Ascending aorta (tissue), 2 donors: ENCODE results near the gene PHLDA3. TPM values are rescaled to one million over a fixed set of nuclear protein-coding genes. Genes with fewer than 3 reads are reported as not detected.
A peak's percentile ranks its signal among the peaks of the same experiment; 100 is the strongest.

ENCODE experiments used
- DNase-seq, 2 donors: peaks; one replicate each; pipeline ENCODE4 v3.0.0-alpha.2; 2019; ENCODE audit warnings: low spot score in 2 of 2
- H3K27ac ChIP-seq, 2 donors: fragments of 200-600 bp; sonication (generic); one replicate each; pipeline ENCODE4 v1.5.1; 2016 to 2017; ENCODE audit warnings: mild to moderate bottlenecking in 1 of 2
- H3K27me3 ChIP-seq: fragments of 200-600 bp; sonication (generic); one replicate; pipeline ENCODE4 v1.5.1; 2017
- H3K36me3 ChIP-seq, 2 donors: fragments of 200-600 bp; sonication (generic); one replicate each; pipeline ENCODE4 v1.5.1; 2016
- H3K4me1 ChIP-seq, 2 donors: fragments of 200-600 bp; sonication (generic); one replicate each; pipeline ENCODE4 v1.5.1; 2016 to 2017; ENCODE audit warnings: mild to moderate bottlenecking in 1 of 2
- H3K4me3 ChIP-seq, 2 donors: fragments of 200-600 bp; sonication (generic); one replicate each; pipeline ENCODE4 v1.5.1; 2016 to 2017; ENCODE audit warnings: mild to moderate bottlenecking in 1 of 2
- H3K9me3 ChIP-seq, 2 donors: fragments of 200-600 bp; sonication (generic); one replicate each; pipeline ENCODE4 v1.5.1; 2016
- CTCF ChIP-seq, 3 experiments: fragments of 200-600 bp in 2 of 3; fragments of 450-650 bp in 1 of 3; sonication (generic) in 2 of 3; IDR thresholded peaks; one replicate each; pipeline ENCODE4 v1.5.1; 2016 to 2019; ENCODE audit warnings: antibody characterized with exemption in 3 of 3, mild to moderate bottlenecking in 1 of 3, moderate library complexity in 1 of 3
- intact Hi-C: fragments of 100-400 bp; cut with DNase I; formaldehyde crosslinking; loops from one replicate; pipeline ENCODE4 v1.15.1; 2023
- total RNA-seq: library from RNA; depleted of rRNA; stranded (reverse); fragments of >200 nt; gene quantifications from one replicate; pipeline ENCODE4 v1.1.0, GENCODE V29; 2016

The PHLDA3 gene
- total RNA-seq, 1 donor from 2014 or later, result 111 TPM

GRCh38 chr1:201499191-201499590 is 30.2 kb upstream of the PHLDA3 start:
- intact Hi-C loops, result loop anchor here (2.0 kb wide), 1 partner anchor 16 kb away; no protein-coding TSS in a partner anchor
- DNase-seq, result no peak
- TF ChIP-seq CTCF (IDR thresholded peaks at IDR 0.05), result no peak
- H3K4me3 ChIP-seq, result peak overlapping the region in 1 of 2 donors; percentile 71
- H3K27ac ChIP-seq, result peak overlapping the region; percentile 93 to 99
- H3K4me1 ChIP-seq, result peaks cover 61 to 92% of the 10 kb centered on the region in 2 donors
- no peaks in the 10 kb centered on the region for H3K27me3 ChIP-seq
- peaks cover 21 to 49% of the 10 kb centered on the region in 2 donors for H3K36me3 ChIP-seq
- no peaks in the 10 kb centered on the region for H3K9me3 ChIP-seq

- peaks cover 65 to 95% of the 10 kb centered on the region in 2 donors for H3K4me1 ChIP-seq
Measured at GRCh38 chr1:201498621-201499020, 29.6 kb upstream of the PHLDA3 start.

GRCh38 chr1:201497935-201498509 is 29.0 kb upstream of the PHLDA3 start:
- intact Hi-C loops, result loop anchor here (2.0 kb wide), 1 partner anchor 15 kb away; no protein-coding TSS in a partner anchor
- peaks cover 32 to 60% of the 10 kb centered on the region in 2 donors for H3K36me3 ChIP-seq
- no peak for DNase-seq
- H3K27ac ChIP-seq, result peak overlapping the region; percentile 93 to 99
- H3K4me3 ChIP-seq, result no peak overlapping the region
- peaks cover 68 to 98% of the 10 kb centered on the region in 2 donors for H3K4me1 ChIP-seq
- H3K27me3 ChIP-seq, result no peaks in the 10 kb centered on the region
- no peak for TF ChIP-seq CTCF (IDR thresholded peaks at IDR 0.05)
- H3K9me3 ChIP-seq, result no peaks in the 10 kb centered on the region

More at GRCh38 chr1:201498621-201499020, 29.6 kb upstream of the PHLDA3 start:
- Histone ChIP-seq H3K27ac (peak overlapping the region; percentile 93 to 99), H3K36me3 (peaks cover 26 to 54% of the 10 kb centered on the region in 2 donors), H3K4me3 (no peak overlapping the region), H3K27me3 (no peaks in the 10 kb centered on the region), H3K9me3 (no peaks in the 10 kb centered on the region)
- DNase-seq, result no peak
- intact Hi-C loops, result loop anchor here (2.0 kb wide), 1 partner anchor 16 kb away; no protein-coding TSS in a partner anchor
- no peak for TF ChIP-seq CTCF (IDR thresholded peaks at IDR 0.05)

GRCh38 chr1:201496296-201496690 is 27.3 kb upstream of the PHLDA3 start:
- Histone ChIP-seq H3K4me3 (peak overlapping the region in 1 of 2 donors; percentile 28), H3K36me3 (peaks cover 34 to 63% of the 10 kb centered on the region in 2 donors), H3K27ac (peak overlapping the region; percentile 69 to 80)

GRCh38 chr1:201495551-201496295 is 26.7 kb upstream of the PHLDA3 start:
- peak in 1 of 2 donors; percentile 85 for DNase-seq
- Histone ChIP-seq H3K27ac (peak overlapping the region; percentile 69 to 80), H3K9me3 (no peaks in the 10 kb centered on the region), H3K27me3 (no peaks in the 10 kb centered on the region), H3K4me1 (peaks cover 58 to 98% of the 10 kb centered on the region in 2 donors), H3K36me3 (peaks cover 35 to 69% of the 10 kb centered on the region in 2 donors), H3K4me3 (peak overlapping the region in 1 of 2 donors; percentile 28)
- intact Hi-C loops, result no loop called here
- no peak for TF ChIP-seq CTCF (IDR thresholded peaks at IDR 0.05)

More at GRCh38 chr1:201496296-201496690, 27.3 kb upstream of the PHLDA3 start:
- no peak for TF ChIP-seq CTCF (IDR thresholded peaks at IDR 0.05)
- no peaks in the 10 kb centered on the region for H3K27me3 ChIP-seq
- peaks cover 58 to 98% of the 10 kb centered on the region in 2 donors for H3K4me1 ChIP-seq
- no peak for DNase-seq
- H3K9me3 ChIP-seq, result no peaks in the 10 kb centered on the region
- intact Hi-C loops, result no loop called here
